ENCODE results near the gene DNAJB4.
"Not testable (repeated sequence)": the region's sequence is repeated elsewhere in the genome, so short reads cannot be mapped to it uniquely, and the experiment has no call there.

The DNAJB4 gene

GRCh38 chr1:78004719-78005447, at the start of gene DNAJB4:
Gene DNAJB4 (plus strand): TSS chr1:78004939. CDS start chr1:78005111, 172 bp downstream.
- peak; percentile 65 for DNase-seq

DNA sequence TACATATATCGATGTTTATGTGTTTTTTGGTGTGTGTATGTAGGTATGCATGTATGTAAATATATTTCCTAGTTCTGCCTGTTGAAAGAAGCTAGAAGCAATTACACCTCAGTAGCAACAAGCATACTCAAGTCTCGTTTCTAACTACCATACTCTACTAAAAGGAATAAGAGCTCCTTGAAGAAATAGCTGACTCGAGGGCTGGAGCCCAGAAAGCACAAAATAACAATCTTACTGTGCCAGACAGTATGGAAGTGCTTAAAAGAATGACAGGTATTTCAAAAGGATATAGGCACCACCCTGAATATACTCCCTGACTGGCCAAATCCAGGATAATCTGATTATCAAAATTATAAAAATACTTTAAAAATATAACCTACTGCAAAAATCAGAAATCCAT, 49.0 kb upstream of the DNAJB4 start:
- DNase-seq, result no peak

- no peak for DNase-seq
Observed at GRCh38 chr1:77956464-77956863, 48.3 kb upstream of the DNAJB4 start.

DNA sequence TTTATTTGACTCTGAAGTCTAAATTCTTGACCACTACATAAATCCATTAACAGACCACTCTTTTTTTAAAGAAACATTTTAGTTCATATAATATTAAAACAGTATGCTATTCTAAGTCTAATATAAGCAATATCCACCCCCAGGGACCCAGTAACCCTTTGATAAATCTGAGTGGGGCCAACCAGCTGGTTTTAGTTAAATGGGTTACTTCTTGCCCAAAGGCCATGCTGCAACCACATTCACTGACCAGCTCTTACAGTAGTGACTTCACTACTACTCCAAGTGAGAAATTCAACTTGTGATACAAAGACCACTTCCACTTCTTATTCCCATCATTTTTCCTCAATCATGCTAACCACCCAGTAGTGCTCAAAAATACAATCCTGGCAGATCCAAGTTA, 46.3 kb upstream of the DNAJB4 start:
- no peak for DNase-seq

- no peak for DNase-seq
Observed at GRCh38 chr1:77958850-77959249, 45.9 kb upstream of the DNAJB4 start.

- no peak for DNase-seq
Observed at GRCh38 chr1:77961392-77961791, 43.3 kb upstream of the DNAJB4 start.

DNA sequence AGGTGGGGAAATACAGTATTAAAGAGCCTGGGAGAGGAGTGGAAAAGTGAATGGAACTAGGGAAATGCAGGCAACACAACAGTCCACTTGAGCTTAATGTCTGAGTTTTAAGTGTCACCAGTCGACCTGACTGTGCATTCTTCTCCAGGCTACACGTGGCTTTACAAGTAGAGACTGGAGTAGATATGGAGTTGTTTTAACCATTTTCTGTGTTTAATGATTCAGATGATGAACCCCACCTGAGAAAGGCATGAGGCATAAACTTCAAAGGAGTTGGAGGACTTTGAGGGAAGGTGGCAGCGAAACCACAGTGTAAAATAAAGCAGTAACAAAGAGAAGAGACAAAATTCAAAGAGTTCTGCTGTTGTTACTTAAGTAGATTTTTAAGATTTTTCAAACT, 38.4 kb upstream of the DNAJB4 start:
- no peak for DNase-seq

DNA sequence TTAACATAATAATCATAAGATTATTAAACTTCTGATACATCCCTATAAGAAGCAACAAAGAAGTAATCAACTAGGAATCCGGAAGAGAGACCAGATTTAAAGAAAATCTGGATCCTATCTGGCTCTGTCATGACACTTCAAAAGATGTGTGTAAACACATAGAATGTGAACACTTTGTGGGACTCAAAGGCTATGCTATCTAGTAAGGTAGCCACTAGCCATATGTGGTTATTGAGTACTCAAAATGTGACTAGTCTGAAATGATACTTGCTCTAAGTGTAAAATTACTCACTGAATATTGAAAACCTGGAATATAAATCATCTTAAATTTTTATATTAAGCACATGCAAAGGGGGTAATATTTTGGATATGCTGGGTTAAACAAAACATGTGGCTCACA, 34.5 kb upstream of the DNAJB4 start:
- DNase-seq, result no peak

GRCh38 chr1:77972080-77972479, 32.7 kb upstream of the DNAJB4 start:
- no peak for DNase-seq

DNA sequence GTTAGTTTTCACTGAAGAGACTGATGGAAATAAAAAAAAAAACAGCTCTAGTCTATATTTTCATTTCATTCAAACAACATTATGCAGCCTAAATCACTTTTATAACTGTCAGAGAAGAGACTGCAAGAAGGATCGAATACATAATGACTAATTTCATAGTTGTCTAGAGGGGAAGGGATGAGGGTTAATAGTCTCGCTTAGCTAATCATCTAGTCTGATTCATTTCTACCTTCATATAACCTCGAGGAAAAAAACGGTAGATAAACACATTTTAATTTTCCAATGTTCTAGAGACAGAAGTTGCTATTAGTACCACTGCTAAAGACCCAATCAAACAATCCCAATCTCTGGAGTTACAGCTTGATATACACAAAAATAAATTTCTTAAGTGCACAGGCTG, 29.4 kb upstream of the DNAJB4 start:
- no peak for DNase-seq

DNA sequence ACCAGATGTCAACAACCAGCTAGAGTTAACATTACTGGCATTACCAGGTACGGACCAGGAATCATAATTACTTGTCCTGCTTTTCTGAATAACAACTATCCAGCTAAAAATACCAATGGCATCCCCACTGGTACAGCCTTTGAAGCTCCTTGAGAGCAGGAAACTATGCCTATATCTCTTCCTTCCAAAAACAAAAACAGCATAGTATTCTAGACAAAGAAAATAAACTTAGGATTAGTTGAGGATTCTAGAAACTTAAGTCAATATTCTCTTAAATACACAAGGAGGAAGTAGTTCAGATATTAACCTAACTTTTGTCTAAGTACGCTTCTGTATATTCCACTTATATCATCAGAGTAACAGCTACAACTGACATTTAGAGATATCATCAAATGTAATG, 28.8 kb upstream of the DNAJB4 start:
- DNase-seq, result no peak

- DNase-seq, result no peak
Observed at GRCh38 chr1:77976433-77977076, 28.2 kb upstream of the DNAJB4 start.

GRCh38 chr1:77977989-77978292, 26.8 kb upstream of the DNAJB4 start:
- no peak for DNase-seq

DNA sequence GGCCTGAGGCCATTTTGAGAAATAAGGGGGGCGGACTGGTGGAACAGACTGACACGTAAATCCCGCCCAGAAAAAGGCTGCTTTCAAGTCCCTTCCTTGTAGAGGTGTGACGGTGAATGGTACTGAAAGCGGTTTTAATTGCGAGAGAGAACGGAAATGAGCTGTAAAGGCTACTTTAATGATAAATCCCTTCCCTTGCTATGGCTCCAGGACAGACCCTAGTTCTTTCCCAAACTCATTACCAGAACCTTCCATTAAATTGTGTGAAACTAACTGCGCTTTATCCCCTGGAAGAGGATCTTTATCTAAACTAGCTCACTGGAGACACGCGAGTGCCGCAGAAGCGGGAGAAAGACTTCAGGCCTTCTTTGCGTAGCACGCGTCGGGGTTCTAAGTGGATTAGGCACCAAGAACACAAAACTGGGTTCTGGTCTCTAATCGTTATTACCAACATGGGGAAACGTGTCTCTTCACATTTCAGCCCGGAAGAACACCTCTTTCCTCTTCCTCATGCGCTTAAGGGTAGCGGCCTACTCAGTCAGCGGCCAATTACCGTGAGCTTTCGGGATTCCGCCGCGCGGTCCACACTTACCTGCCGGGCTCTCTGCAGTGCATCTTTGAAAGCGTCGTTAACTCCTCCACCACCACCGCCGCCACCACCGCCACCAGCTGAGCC, 26.3 kb upstream of the DNAJB4 start:
- peak; percentile 76 for DNase-seq

- DNase-seq, result peak; percentile 94
Observed at GRCh38 chr1:77978969-77979876, 25.5 kb upstream of the DNAJB4 start, which contains the start of gene FUBP1. Gene FUBP1 (minus strand): TSS chr1:77979072. CDS start chr1:77979004, 68 bp downstream.

DNA sequence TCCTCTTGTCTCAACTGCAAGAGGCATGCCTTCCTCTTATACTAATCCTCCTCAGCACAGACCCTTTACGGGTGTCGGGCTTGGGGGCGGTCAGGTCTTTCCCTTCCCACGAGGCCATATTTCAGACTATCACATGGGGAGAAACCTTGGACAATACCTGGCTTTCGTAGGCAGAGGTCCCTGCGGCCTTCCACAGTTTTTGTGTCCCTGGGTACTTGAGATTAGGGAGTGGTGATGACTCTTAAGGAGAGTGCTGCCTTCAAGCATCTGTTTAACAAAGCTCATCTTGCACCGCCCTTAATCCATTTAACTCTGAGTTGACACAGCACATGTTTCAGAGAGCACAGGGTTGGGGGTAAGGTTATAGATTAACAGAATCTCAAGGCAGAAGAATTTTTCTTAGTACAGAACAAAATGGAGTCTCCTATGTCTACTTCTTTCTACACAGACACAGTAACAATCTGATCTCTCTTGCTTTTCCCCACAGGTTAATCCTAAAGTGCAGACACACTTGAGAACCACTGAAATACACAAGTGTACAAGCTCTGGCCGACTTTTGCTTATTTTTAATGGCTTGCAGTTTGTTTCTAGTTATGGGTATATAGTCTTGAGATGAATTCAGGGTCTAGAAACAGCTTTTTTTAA, 21.3 kb upstream of the DNAJB4 start:
- not testable (repeated sequence) for DNase-seq

GRCh38 chr1:77983997-77984355, 20.8 kb upstream of the DNAJB4 start:
- DNase-seq, result no peak

DNA sequence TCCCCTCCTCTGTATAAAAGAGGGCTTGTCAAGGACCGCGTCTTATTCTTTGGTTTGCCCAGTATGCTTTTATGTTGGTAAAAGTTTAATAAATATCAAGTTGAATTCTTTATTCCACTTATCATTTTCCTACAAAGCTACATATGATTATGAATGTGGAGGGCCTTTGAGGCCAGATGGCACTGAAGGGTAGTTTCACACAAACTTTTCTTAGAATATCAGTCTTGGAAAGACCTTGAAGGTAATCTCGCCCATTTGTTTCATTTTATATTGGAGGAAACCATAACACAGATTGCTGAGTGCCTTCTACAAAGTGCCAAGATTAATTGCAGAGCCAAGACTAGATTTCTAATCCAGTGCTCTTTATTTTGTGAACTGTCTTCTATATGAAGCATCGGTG, 20.1 kb upstream of the DNAJB4 start:
- DNase-seq, result no peak

DNA sequence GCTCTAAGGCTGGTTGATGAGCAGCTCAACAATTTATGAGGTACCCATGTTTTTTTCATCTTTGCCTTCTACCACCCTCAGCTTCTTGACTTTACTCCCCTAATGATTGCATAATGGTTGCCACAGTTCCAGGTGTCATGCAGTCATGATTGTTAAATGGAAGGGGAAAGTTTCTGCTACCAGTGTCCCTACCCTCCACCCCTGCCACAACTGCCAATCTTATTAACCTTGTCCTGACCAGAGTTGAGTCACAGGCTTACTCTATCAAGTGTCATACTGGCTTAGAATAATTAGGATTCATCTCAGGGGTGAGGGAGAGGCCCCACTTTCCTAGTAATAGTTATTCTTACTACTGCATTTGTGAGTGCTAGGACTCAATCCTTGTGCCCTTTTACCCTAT, 17.9 kb upstream of the DNAJB4 start:
- no peak for DNase-seq

- no peak for DNase-seq
Observed at GRCh38 chr1:77987919-77988318, 16.8 kb upstream of the DNAJB4 start.

GRCh38 chr1:77989744-77990143, 15.0 kb upstream of the DNAJB4 start:
- no peak for DNase-seq

- no peak for DNase-seq
Observed at GRCh38 chr1:77990629-77991204, 14.0 kb upstream of the DNAJB4 start.

Data from CD4-positive, alpha-beta T cell treated with Interleukin-17A for 4 hours (primary cell).